ENCODE results near the gene PRDM12.

DNA sequence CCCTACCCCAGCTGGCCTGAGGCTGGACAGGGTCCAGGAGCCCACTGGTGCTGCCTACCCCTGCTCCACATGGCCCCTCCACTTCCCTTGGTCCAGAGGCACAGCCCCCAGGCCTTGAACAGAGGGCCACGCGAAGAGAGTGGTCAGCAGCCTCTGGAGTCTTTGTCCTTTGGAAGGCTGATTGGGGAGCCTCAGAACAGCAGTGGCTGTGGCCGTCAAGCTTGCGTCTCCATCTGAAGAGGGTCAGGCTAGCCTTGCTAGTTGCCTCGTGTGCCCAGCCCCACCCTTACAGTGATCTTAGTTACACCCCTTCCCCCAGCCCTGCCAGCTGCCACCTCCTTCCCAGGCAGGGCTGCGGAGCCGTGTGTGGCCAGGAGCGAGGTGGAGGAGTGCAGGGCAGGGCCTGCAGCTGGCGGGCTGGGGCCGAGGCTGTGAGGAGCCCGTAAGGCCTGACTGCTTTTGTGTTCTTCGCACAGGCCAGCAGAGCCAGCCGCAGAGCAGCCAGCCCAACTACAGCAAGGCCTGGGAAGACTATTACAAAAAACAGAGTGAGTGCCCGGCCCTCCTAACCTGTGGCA lies 30.1 kb upstream of the PRDM12 start:
- TF ChIP-seq, protein P1, sequence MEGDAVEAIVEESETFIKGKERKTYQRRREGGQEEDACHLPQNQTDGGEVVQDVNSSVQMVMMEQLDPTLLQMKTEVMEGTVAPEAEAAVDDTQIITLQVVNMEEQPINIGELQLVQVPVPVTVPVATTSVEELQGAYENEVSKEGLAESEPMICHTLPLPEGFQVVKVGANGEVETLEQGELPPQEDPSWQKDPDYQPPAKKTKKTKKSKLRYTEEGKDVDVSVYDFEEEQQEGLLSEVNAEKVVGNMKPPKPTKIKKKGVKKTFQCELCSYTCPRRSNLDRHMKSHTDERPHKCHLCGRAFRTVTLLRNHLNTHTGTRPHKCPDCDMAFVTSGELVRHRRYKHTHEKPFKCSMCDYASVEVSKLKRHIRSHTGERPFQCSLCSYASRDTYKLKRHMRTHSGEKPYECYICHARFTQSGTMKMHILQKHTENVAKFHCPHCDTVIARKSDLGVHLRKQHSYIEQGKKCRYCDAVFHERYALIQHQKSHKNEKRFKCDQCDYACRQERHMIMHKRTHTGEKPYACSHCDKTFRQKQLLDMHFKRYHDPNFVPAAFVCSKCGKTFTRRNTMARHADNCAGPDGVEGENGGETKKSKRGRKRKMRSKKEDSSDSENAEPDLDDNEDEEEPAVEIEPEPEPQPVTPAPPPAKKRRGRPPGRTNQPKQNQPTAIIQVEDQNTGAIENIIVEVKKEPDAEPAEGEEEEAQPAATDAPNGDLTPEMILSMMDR (IDR thresholded peaks at IDR 0.05; ENCODE audit: low read depth, low read length) = no peak
- no peak for TF ChIP-seq POLR2A (IDR thresholded peaks at IDR 0.05; ENCODE audit: extremely low read depth, insufficient read length)
- TF ChIP-seq, protein P2, sequence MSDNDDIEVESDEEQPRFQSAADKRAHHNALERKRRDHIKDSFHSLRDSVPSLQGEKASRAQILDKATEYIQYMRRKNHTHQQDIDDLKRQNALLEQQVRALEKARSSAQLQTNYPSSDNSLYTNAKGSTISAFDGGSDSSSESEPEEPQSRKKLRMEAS (IDR thresholded peaks at IDR 0.05; ENCODE audit: low read depth, low read length) = no peak
- no peak for TF ChIP-seq MYC (IDR thresholded peaks at IDR 0.05; ENCODE audit: low read depth, low read length)

All from NB4 (cell line).